HL-60 (cell line): ENCODE data around the gene IGSF9.

Experiments
- DNase-seq, 2 experiments: peaks; one replicate each; pipeline ENCODE4 v3.0.0-alpha.2; 2010 to 2020; ENCODE audit warnings: low read depth in 1 of 2, low spot score in 1 of 2
- H3K27ac ChIP-seq: fragments of 250-450 bp; sonication (Bioruptor Pico); replicated peaks from 2 replicates; pipeline ENCODE4 v1.5.1; 2020; ENCODE audit warnings: mild to moderate bottlenecking, moderate library complexity
- H3K27me3 ChIP-seq: fragments of 250-450 bp; sonication (Bioruptor Pico); 2 replicates; pipeline ENCODE4 v1.5.1; 2021; ENCODE audit warnings: mild to moderate bottlenecking, moderate library complexity; ENCODE audit not compliant: insufficient read depth, poor library complexity, severe bottlenecking
- H3K4me3 ChIP-seq: replicated peaks from 2 replicates; pipeline ENCODE4 v1.5.1; 2011; ENCODE audit warnings: mild to moderate bottlenecking, control low read depth, low read length; ENCODE audit not compliant: insufficient read depth
- GABPA ChIP-seq: IDR thresholded peaks from 2 replicates; pipeline ENCODE4 v1.6.1; 2012; ENCODE audit warnings: low read depth
- POLR2AphosphoS5 ChIP-seq: IDR thresholded peaks from 2 replicates; pipeline ENCODE4 v1.6.1; 2012; ENCODE audit warnings: low read depth
- SPI1 ChIP-seq: IDR thresholded peaks from 2 replicates; pipeline ENCODE4 v1.6.1; 2012; ENCODE audit warnings: low read depth, mild to moderate bottlenecking, borderline replicate concordance
- TF ChIP-seq, protein P1 (sequence below): IDR thresholded peaks from 2 replicates; pipeline ENCODE4 v1.6.1; 2012; ENCODE audit warnings: low read depth; ENCODE audit not compliant: insufficient replicate concordance
- TF ChIP-seq, protein P2 (sequence below): IDR thresholded peaks from one replicate; pipeline ENCODE4 v1.5.1; 2011; ENCODE audit warnings: low read length, control low read depth, inconsistent platforms; ENCODE audit not compliant: insufficient read depth

IGSF9 gene

DNA sequence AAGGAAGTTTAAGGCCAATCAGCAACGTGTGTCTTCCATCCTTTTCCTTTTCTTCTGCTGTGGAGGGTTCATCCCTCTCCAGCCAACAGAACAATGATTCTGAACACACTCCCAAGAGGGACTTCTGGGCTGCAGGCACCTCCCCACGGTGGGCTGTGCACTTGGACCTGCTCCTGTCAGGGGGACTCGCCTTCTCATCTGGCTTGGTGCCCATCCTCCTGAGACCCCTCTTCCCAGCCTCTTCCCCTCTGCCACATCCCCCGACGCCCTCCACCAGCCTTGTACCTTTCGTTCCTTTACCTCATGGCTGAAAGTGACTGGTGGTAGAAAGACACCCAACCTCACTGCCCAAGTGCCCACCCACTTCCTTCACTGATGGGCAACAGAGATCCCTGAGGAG lies 34.7 kb upstream of the IGSF9 start:
- no peak for DNase-seq
- no peak overlapping the region for H3K27ac ChIP-seq
- no peak overlapping the region for H3K4me3 ChIP-seq
- TF ChIP-seq, protein P1, sequence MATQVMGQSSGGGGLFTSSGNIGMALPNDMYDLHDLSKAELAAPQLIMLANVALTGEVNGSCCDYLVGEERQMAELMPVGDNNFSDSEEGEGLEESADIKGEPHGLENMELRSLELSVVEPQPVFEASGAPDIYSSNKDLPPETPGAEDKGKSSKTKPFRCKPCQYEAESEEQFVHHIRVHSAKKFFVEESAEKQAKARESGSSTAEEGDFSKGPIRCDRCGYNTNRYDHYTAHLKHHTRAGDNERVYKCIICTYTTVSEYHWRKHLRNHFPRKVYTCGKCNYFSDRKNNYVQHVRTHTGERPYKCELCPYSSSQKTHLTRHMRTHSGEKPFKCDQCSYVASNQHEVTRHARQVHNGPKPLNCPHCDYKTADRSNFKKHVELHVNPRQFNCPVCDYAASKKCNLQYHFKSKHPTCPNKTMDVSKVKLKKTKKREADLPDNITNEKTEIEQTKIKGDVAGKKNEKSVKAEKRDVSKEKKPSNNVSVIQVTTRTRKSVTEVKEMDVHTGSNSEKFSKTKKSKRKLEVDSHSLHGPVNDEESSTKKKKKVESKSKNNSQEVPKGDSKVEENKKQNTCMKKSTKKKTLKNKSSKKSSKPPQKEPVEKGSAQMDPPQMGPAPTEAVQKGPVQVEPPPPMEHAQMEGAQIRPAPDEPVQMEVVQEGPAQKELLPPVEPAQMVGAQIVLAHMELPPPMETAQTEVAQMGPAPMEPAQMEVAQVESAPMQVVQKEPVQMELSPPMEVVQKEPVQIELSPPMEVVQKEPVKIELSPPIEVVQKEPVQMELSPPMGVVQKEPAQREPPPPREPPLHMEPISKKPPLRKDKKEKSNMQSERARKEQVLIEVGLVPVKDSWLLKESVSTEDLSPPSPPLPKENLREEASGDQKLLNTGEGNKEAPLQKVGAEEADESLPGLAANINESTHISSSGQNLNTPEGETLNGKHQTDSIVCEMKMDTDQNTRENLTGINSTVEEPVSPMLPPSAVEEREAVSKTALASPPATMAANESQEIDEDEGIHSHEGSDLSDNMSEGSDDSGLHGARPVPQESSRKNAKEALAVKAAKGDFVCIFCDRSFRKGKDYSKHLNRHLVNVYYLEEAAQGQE = no peak
- TF ChIP-seq SPI1 (no peak), POLR2AphosphoS5 (no peak), GABPA (no peak)
- TF ChIP-seq, protein P2, sequence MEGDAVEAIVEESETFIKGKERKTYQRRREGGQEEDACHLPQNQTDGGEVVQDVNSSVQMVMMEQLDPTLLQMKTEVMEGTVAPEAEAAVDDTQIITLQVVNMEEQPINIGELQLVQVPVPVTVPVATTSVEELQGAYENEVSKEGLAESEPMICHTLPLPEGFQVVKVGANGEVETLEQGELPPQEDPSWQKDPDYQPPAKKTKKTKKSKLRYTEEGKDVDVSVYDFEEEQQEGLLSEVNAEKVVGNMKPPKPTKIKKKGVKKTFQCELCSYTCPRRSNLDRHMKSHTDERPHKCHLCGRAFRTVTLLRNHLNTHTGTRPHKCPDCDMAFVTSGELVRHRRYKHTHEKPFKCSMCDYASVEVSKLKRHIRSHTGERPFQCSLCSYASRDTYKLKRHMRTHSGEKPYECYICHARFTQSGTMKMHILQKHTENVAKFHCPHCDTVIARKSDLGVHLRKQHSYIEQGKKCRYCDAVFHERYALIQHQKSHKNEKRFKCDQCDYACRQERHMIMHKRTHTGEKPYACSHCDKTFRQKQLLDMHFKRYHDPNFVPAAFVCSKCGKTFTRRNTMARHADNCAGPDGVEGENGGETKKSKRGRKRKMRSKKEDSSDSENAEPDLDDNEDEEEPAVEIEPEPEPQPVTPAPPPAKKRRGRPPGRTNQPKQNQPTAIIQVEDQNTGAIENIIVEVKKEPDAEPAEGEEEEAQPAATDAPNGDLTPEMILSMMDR = no peak
- peaks cover 17% of the 10 kb centered on the region for H3K27me3 ChIP-seq

DNA sequence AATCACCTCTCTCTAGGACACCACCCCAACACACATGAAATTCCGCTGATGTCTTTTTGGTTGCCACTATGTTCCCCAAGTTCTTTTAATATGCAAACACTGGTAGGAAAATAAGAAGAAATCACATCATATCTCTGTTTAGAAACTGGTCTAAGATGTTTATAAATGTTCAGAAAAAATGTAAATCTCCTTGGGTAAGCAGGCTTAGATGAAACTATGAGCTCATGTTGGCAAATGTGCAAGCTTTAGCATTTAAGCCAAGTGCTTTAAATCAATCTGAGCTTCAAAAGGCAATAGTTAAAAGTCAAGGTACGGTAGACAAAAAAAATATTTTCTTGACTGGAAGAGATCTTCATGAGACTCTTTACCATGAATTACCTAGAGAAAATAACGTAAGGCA lies 33.8 kb upstream of the IGSF9 start:
- H3K27me3 ChIP-seq = peaks cover 18% of the 10 kb centered on the region

DNA sequence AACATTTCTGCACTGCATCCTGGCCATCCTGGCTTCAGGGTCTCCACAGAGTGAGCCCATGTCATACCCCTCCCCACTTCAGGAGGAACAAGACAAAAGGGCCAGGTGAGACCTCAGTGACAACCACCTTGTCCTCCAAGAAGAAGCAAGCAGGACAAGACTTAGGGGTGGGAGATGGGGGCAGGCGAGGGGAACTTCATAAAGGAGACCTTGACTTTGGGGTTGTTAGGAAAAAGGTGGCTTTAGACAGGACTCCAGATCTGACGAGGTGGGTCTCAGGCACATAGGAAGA lies 32.6 kb upstream of the IGSF9 start:
- Histone ChIP-seq H3K27ac (no peak overlapping the region), H3K27me3 (peaks cover 17% of the 10 kb centered on the region), H3K4me3 (no peak overlapping the region)
- TF ChIP-seq GABPA = no peak
- TF ChIP-seq, protein P1 = no peak
- TF ChIP-seq SPI1 = no peak
- no peak for TF ChIP-seq POLR2AphosphoS5
- TF ChIP-seq, protein P2 = no peak
- no peak for DNase-seq

More for the DNA sequence above, 33.8 kb upstream of the IGSF9 start:
- no peak overlapping the region for H3K27ac ChIP-seq
- DNase-seq = no peak
- no peak for TF ChIP-seq POLR2AphosphoS5
- H3K4me3 ChIP-seq = no peak overlapping the region

DNA sequence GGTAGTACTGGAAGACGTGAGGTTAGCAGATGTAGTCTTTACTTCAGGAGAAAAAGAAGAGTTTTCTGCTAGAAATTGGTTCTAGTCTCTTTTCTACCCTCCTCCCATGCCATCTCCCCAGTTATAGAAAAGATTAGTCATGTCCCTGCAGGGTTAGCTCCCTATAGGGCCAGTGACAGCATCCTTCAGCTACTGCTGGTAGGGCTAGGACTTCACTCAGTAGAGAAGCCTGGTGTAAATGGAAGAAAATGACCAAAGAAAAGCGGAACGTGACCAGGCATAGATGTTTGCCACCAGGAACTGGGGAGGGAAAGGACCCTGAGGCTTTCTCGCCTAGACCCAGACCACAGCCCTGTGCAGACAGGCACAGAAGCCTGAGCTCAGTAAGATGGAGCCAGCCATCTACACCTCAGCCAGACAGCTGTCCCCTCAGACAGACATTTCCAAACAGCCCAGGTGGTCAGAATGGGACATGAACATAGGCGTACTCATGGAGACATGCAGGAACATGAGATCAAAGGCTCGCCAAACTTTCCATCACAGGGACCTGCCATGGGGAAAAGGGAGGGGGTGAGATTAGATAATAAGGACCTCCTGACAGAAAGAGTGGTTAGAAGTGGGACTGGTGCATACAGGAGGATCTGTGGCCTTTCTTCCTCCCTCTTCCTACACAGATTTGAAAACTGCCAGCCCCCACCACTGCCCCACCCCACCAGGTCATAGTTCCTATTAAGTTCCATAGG lies 32.1 kb upstream of the IGSF9 start:
- DNase-seq = no peak
- TF ChIP-seq GABPA (no peak), SPI1 (no peak), POLR2AphosphoS5 (no peak)
- TF ChIP-seq, protein P2 = no peak
- TF ChIP-seq, protein P1 = no peak
- peaks cover 14% of the 10 kb centered on the region for H3K27me3 ChIP-seq
- no peak overlapping the region for H3K27ac ChIP-seq
- no peak overlapping the region for H3K4me3 ChIP-seq
